OCI-LY3 (cell line): ENCODE results near the gene FLNB.

ENCODE experiments used
- H2AFZ ChIP-seq: fragments of 200-600, 300-600 bp; shearing (Covaris generic); 2 replicates; pipeline ENCODE4 v1.6.0; 2014; ENCODE audit warnings: antibody characterized with exemption, low read depth, low read length
- H3K27ac ChIP-seq: fragments of 200-600, 300-600 bp; sonication (generic); 2 replicates; pipeline ENCODE4 v1.5.1; 2014; ENCODE audit warnings: mild to moderate bottlenecking, low read length, moderate library complexity, mixed read lengths
- H3K27me3 ChIP-seq: fragments of 200-600, 300-600 bp; sonication (generic); 2 replicates; pipeline ENCODE4 v1.6.1; 2014; ENCODE audit warnings: low read depth, low read length, mixed read lengths
- H3K36me3 ChIP-seq: fragments of 200-600, 300-600 bp; sonication (generic); replicated peaks from 2 replicates; pipeline ENCODE3; 2014; ENCODE audit warnings: low read depth, low read length, mixed read lengths
- H3K4me1 ChIP-seq: fragments of 300-600, 200-600 bp; sonication (generic); 2 replicates; pipeline ENCODE4 v1.6.1; 2014; ENCODE audit warnings: low read length, mixed read lengths
- H3K4me2 ChIP-seq: fragments of 200-600, 300-600 bp; sonication (generic); 2 replicates; pipeline ENCODE4 v1.6.1; 2014; ENCODE audit warnings: low read length, mixed read lengths
- H3K4me3 ChIP-seq: fragments of 300-600, 200-600 bp; sonication (generic); 2 replicates; pipeline ENCODE4 v1.5.1; 2014; ENCODE audit warnings: antibody characterized with exemption, mild to moderate bottlenecking, low read length, moderate library complexity
- H3K79me2 ChIP-seq: fragments of 300-600, 200-600 bp; shearing (Covaris generic); 2 replicates; pipeline ENCODE4 v1.6.1; 2014; ENCODE audit warnings: mild to moderate bottlenecking, low read length, mixed read lengths
- H3K9ac ChIP-seq: fragments of 300-600, 200-600 bp; shearing (Covaris generic); 2 replicates; pipeline ENCODE4 v1.6.0; 2014; ENCODE audit warnings: mild to moderate bottlenecking, low read length, moderate library complexity
- H3K9me3 ChIP-seq: fragments of 200-600, 300-600 bp; shearing (Covaris generic); 2 replicates; pipeline ENCODE4 v1.6.1; 2014; ENCODE audit warnings: low read length, mixed read lengths; ENCODE audit not compliant: insufficient read depth
- H4K20me1 ChIP-seq: fragments of 200-600, 300-600 bp; sonication (generic); 2 replicates; pipeline ENCODE4 v1.6.1; 2016; ENCODE audit warnings: low read length, mixed read lengths; ENCODE audit not compliant: insufficient read depth
- EZH2phosphoT487 ChIP-seq: fragments of 200-600 bp; shearing (Covaris generic); IDR thresholded peaks from 2 replicates; pipeline ENCODE4 v1.6.1; 2018; ENCODE audit warnings: antibody characterized with exemption, mixed run types, low read depth
- TF ChIP-seq, protein P1 (sequence below): fragments of 200-600, 300-600 bp; sonication (generic); IDR thresholded peaks from 2 replicates; pipeline ENCODE4 v1.5.1; 2014; ENCODE audit warnings: antibody characterized with exemption, low read length, low read depth

Gene FLNB

DNA sequence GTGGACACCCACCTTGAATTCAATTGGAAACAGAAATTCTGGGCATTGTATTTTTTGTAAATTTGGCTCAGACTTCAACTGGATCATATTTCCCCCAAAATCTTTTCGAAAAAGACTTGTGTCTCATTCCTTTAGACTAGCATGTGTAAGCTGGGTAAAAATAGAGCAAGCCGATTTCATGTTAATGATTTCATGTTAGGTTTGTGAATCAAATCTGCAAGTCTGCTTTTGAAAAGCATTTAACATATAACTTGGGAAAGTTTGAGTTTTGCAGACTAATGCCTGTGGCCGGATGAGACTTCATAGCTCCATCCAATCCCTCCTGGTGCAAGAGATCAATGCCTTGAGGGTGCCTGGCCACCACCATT is 64.5 kb downstream of the FLNB start:
- Histone ChIP-seq H3K9ac (no peak overlapping the region), H3K4me3 (no peak overlapping the region), H3K4me1 (peaks cover 18% of the 10 kb centered on the region), H4K20me1 (no peaks in the 10 kb centered on the region), H3K36me3 (no peaks in the 10 kb centered on the region), H3K9me3 (no peaks in the 10 kb centered on the region), H3K27ac (no peak overlapping the region), H3K27me3 (no peaks in the 10 kb centered on the region), H3K79me2 (no peaks in the 10 kb centered on the region), H2AFZ (no peak overlapping the region), H3K4me2 (no peak overlapping the region)
- TF ChIP-seq, protein P1, sequence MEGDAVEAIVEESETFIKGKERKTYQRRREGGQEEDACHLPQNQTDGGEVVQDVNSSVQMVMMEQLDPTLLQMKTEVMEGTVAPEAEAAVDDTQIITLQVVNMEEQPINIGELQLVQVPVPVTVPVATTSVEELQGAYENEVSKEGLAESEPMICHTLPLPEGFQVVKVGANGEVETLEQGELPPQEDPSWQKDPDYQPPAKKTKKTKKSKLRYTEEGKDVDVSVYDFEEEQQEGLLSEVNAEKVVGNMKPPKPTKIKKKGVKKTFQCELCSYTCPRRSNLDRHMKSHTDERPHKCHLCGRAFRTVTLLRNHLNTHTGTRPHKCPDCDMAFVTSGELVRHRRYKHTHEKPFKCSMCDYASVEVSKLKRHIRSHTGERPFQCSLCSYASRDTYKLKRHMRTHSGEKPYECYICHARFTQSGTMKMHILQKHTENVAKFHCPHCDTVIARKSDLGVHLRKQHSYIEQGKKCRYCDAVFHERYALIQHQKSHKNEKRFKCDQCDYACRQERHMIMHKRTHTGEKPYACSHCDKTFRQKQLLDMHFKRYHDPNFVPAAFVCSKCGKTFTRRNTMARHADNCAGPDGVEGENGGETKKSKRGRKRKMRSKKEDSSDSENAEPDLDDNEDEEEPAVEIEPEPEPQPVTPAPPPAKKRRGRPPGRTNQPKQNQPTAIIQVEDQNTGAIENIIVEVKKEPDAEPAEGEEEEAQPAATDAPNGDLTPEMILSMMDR = no peak
- TF ChIP-seq EZH2phosphoT487 = no peak

DNA sequence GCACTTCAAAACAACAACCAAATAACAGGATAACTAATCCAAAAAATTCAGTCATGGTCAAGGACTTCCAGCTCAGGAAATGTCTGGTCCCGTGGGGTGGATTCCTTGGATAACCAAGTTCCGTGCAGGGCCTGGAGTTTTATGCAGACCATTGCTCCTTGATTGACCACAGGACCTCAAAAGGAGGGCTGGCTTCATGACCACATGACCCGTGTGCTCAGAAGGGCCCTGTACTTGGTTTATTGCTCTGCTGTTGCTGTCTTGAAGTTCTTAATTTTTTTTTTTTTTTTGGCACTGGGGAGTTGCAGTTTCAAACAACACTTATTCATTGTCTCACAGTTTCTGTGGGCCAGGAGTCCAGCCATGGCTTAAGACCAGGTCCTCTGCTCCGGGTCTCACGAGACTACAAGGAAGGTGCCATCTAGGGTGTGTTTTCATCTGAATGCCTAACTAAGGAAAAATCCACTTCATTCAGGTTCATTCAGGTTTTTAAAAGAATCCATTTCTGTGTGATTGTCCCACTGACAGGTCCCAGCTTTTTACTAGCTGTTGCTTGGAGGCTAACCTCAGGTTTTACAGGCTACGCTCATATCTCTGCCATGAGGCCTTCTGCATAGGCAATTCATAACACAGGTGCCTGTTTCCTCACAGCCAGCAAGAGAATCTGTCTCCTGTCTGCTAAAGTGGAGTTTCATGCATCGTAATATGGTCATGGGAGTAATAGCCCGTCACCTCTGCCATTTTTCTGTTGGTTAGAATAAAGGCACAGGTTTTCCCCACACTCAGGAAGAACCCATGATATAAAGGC is 65.3 kb downstream of the FLNB start:
- peaks cover under 1% of the 10 kb centered on the region for H3K36me3 ChIP-seq
- no peaks in the 10 kb centered on the region for H3K9me3 ChIP-seq
- no peak overlapping the region for H2AFZ ChIP-seq
- H3K4me2 ChIP-seq = peak overlapping the region; percentile 53
- no peaks in the 10 kb centered on the region for H3K27me3 ChIP-seq
- H3K4me3 ChIP-seq = no peak overlapping the region
- TF ChIP-seq EZH2phosphoT487 = no peak
- TF ChIP-seq, protein P1 = no peak
- H4K20me1 ChIP-seq = no peaks in the 10 kb centered on the region
- H3K27ac ChIP-seq = no peak overlapping the region
- H3K4me1 ChIP-seq = peaks cover 18% of the 10 kb centered on the region
- H3K9ac ChIP-seq = no peak overlapping the region
- H3K79me2 ChIP-seq = no peaks in the 10 kb centered on the region

DNA sequence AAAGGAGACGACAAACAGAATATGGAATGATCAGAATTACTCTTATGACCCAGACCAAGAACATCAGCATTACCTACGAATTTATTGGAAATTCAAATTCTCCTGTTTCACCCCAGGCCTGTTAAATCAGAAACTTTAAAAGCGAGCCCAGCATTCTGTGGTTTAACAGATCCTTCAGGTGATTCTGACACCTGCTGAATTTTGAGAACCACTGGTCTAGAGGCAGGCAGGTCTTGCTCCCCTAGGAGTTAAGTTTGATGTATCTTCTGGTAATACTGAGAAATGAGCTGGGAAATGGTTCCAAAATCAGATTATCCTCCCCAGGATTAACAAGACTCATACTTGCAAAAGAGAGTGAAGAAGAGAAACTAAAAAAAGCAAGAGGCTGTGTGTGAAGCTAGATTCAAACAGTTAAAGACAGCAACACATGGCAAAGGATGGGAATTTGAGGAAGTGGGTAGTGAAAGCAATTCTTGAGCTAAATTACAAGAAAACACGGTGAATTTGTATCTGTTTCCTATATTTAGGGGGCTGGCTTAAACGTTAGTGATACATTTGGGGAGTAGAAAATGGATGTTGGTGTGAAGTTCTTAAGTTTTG is 66.0 kb downstream of the FLNB start:
- H3K79me2 ChIP-seq = no peaks in the 10 kb centered on the region
- H4K20me1 ChIP-seq = no peaks in the 10 kb centered on the region
- peaks cover 4% of the 10 kb centered on the region for H3K36me3 ChIP-seq
- H3K4me2 ChIP-seq = peak overlapping the region; percentile 53
- peaks cover 18% of the 10 kb centered on the region for H3K4me1 ChIP-seq
- TF ChIP-seq, protein P1 = no peak
- TF ChIP-seq EZH2phosphoT487 = no peak
- H3K9me3 ChIP-seq = no peaks in the 10 kb centered on the region
- H3K9ac ChIP-seq = no peak overlapping the region
- no peaks in the 10 kb centered on the region for H3K27me3 ChIP-seq
- H3K27ac ChIP-seq = no peak overlapping the region
- H2AFZ ChIP-seq = no peak overlapping the region
- H3K4me3 ChIP-seq = 0 out of 2 replicates have a peak overlapping the region, but pooled peaks have one; percentile 1

DNA sequence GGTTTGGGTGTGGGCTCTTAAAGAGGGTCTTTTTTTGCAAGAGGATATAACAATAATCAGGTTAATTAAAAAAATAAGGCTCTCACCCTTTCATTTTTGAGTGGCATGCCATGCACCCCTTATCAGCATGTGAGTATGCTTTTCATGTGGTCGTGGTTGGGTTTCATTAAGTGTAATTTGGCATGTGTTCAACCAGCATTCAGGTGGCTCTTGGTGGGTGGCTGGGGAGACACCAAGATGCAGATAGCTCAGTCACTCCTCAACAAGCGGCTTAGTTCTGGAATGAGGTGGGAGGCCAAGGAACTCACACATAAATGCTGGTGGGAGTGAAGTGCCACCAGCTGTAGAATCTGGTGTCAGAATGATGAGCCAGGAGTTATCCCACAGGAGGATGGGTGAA is 66.8 kb downstream of the FLNB start:
- H4K20me1 ChIP-seq = no peaks in the 10 kb centered on the region
- no peaks in the 10 kb centered on the region for H3K27me3 ChIP-seq
- TF ChIP-seq, protein P1 = no peak
- no peak for TF ChIP-seq EZH2phosphoT487
- no peak overlapping the region for H3K4me3 ChIP-seq
- no peaks in the 10 kb centered on the region for H3K9me3 ChIP-seq
- H2AFZ ChIP-seq = no peak overlapping the region
- H3K9ac ChIP-seq = no peak overlapping the region
- no peaks in the 10 kb centered on the region for H3K79me2 ChIP-seq
- H3K36me3 ChIP-seq = peaks cover 8% of the 10 kb centered on the region
- no peak overlapping the region for H3K4me2 ChIP-seq
- no peak overlapping the region for H3K27ac ChIP-seq
- H3K4me1 ChIP-seq = peaks cover 18% of the 10 kb centered on the region
